ENCODE data around the gene TBATA. TPM values are rescaled to one million over a fixed set of nuclear protein-coding genes. Genes with fewer than 3 reads are reported as not detected.

The TBATA gene
- polyA plus RNA-seq, 3 donors, result not detected

DNA sequence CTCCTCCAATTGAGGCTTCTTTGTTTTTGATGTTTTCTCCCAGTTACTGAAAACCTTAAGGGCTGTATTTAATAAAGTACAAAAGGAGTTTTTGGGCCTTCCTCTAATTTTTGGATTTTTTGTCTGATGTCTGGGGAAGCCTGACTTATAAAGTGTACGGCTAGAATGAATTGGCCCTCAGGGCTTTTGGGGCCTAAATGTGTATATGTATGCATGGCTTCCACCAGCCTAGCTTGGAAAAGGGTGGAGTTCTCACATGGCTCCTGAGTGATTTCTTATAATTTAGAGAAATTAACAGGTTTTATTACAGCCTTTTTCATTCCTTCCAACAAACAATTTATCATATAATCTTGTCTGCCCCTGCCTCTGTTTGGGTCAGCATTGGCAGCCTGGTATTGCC, 10.4 kb upstream of the TBATA start:
- H3K9ac ChIP-seq (ENCODE audit: insufficient read depth, low read length, poor library complexity, severe bottlenecking), result no peak overlapping the region
- no peaks in the 10 kb centered on the region for H3K36me3 Mint-ChIP-seq
- H3K27me3 ChIP-seq (ENCODE audit: control insufficient read depth in 2 of 2, insufficient read depth in 2 of 2, low read length in 2 of 2), result no peaks in the 10 kb centered on the region
- H2AFZ ChIP-seq (ENCODE audit: insufficient read depth, low read depth, low read length, poor library complexity, severe bottlenecking), result no peak overlapping the region
- H3K4me3 ChIP-seq (replicated peaks in 1 of 3; ENCODE audit: low read depth in 2 of 3, low read length in 3 of 3), result no peak overlapping the region
- 100% methylated on average over 1 of the region's 1 CpG for WGBS (ENCODE audit: insufficient coverage)
- TF ChIP-seq, protein P1, sequence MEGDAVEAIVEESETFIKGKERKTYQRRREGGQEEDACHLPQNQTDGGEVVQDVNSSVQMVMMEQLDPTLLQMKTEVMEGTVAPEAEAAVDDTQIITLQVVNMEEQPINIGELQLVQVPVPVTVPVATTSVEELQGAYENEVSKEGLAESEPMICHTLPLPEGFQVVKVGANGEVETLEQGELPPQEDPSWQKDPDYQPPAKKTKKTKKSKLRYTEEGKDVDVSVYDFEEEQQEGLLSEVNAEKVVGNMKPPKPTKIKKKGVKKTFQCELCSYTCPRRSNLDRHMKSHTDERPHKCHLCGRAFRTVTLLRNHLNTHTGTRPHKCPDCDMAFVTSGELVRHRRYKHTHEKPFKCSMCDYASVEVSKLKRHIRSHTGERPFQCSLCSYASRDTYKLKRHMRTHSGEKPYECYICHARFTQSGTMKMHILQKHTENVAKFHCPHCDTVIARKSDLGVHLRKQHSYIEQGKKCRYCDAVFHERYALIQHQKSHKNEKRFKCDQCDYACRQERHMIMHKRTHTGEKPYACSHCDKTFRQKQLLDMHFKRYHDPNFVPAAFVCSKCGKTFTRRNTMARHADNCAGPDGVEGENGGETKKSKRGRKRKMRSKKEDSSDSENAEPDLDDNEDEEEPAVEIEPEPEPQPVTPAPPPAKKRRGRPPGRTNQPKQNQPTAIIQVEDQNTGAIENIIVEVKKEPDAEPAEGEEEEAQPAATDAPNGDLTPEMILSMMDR (IDR thresholded peaks at IDR 0.05), result no peak
- H3K36me3 ChIP-seq (replicated peaks in 1 of 2; ENCODE audit: control insufficient read depth in 1 of 2, insufficient read depth in 2 of 2, low read length in 2 of 2), result no peaks in the 10 kb centered on the region
- no peaks in the 10 kb centered on the region for H3K79me2 ChIP-seq (ENCODE audit: insufficient read depth, low read length)
- DNase-seq, result no peak
- no peaks in the 10 kb centered on the region for H3K9me3 ChIP-seq (replicated peaks in 1 of 2; ENCODE audit: control insufficient read depth in 1 of 2, insufficient read depth in 1 of 2, low read length in 2 of 2)
- no peak overlapping the region for H3K27ac ChIP-seq (ENCODE audit: low read depth in 1 of 2, low read length in 2 of 2)
- peaks cover 28% of the 10 kb centered on the region for H3K4me1 Mint-ChIP-seq
- no peak overlapping the region for H3K27ac Mint-ChIP-seq
- H3K9me3 Mint-ChIP-seq, result peaks cover 0 to 2% (median under 1%) of the 10 kb centered on the region in 7 donors
- H3K27me3 Mint-ChIP-seq (ENCODE audit: low read depth in 3 of 3), result peaks cover 0 to 6% (median 0%) of the 10 kb centered on the region in 3 donors
- intact Hi-C loops (cut with micrococcal nuclease), result no loop called here
- no peaks in the 10 kb centered on the region for H4K20me1 ChIP-seq (ENCODE audit: insufficient read depth, low read length)
- no peak overlapping the region for H3K4me2 ChIP-seq (replicated peaks; ENCODE audit: extremely low read depth, low read length, poor library complexity, severe bottlenecking)
- peaks cover 20% of the 10 kb centered on the region in 2 donors for H3K4me1 ChIP-seq (ENCODE audit: control insufficient read depth in 1 of 2, insufficient read depth in 2 of 2, low read length in 2 of 2)
- no peak overlapping the region for H3K4me3 Mint-ChIP-seq

DNA sequence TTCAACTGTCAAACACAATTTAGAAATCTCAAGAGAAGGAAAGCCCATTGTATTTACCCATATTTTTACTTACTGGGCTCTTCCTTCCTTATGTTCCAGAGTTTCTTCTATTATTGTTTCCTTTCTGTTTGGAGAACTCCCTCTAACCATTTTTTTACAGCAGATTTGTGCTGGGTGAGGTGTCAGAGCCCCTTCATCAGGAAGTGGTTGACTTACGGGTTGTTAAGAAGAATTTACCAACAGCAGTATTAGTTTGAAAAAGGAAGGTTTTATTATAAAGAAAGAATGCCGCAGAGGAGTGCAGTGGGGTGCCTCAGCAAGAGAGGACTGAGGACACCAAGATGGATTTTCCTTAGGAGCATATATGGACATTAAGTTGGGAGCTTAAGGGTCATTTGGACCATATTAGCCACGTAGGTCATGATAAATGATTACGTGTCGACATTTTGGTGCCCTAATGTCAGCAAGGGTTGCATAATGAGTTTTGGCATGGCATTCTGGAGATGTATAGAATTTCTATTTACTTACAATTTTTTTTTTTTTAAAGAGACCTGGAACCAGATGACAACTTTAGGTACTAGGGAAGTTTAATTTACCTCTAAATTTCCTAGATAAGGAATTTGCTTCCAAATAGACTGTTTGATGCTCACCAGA, 6.3 kb upstream of the TBATA start:
- TF ChIP-seq, protein P1 (IDR thresholded peaks at IDR 0.05), result no peak
- Histone ChIP-seq H4K20me1 (ENCODE audit: insufficient read depth, low read length) (no peaks in the 10 kb centered on the region), H3K4me1 (ENCODE audit: control insufficient read depth in 1 of 2, insufficient read depth in 2 of 2, low read length in 2 of 2) (no peaks in the 10 kb centered on the region), H3K36me3 (replicated peaks in 1 of 2; ENCODE audit: control insufficient read depth in 1 of 2, insufficient read depth in 2 of 2, low read length in 2 of 2) (no peaks in the 10 kb centered on the region), H3K27ac (ENCODE audit: low read depth in 1 of 2, low read length in 2 of 2) (no peak overlapping the region), H3K79me2 (ENCODE audit: insufficient read depth, low read length) (no peaks in the 10 kb centered on the region), H3K27me3 (ENCODE audit: control insufficient read depth in 2 of 2, insufficient read depth in 2 of 2, low read length in 2 of 2) (no peaks in the 10 kb centered on the region), H3K4me2 (replicated peaks; ENCODE audit: extremely low read depth, low read length, poor library complexity, severe bottlenecking) (no peak overlapping the region), H3K9ac (ENCODE audit: insufficient read depth, low read length, poor library complexity, severe bottlenecking) (no peak overlapping the region), H3K9me3 (replicated peaks in 1 of 2; ENCODE audit: control insufficient read depth in 1 of 2, insufficient read depth in 1 of 2, low read length in 2 of 2) (no peaks in the 10 kb centered on the region), H2AFZ (ENCODE audit: insufficient read depth, low read depth, low read length, poor library complexity, severe bottlenecking) (peak overlapping the region; percentile 6), H3K4me3 (replicated peaks in 1 of 3; ENCODE audit: low read depth in 2 of 3, low read length in 3 of 3) (no peak overlapping the region)
- no peak for DNase-seq
- 0% methylated on average over 2 of the region's 5 CpGs for WGBS (ENCODE audit: insufficient coverage)
- H3K4me1 Mint-ChIP-seq, result peaks cover 9% of the 10 kb centered on the region
- no peak overlapping the region for H3K4me3 Mint-ChIP-seq
- H3K9me3 Mint-ChIP-seq, result no peaks in the 10 kb centered on the region
- intact Hi-C loops (cut with micrococcal nuclease), result no loop called here
- H3K27ac Mint-ChIP-seq, result no peak overlapping the region
- H3K36me3 Mint-ChIP-seq, result no peaks in the 10 kb centered on the region
- peaks cover 0 to 5% (median 1%) of the 10 kb centered on the region in 3 donors for H3K27me3 Mint-ChIP-seq (ENCODE audit: low read depth in 3 of 3)
